Cerebellar cortex (tissue), 1 donor: Measurements from ENCODE around the gene ANKRD34C.
"Not testable (repeated sequence)": the region's sequence is repeated elsewhere in the genome, so short reads cannot be mapped to it uniquely, and the experiment has no call there.

Experiments
- DNase-seq: peaks from one replicate; pipeline ENCODE4 v3.0.0-alpha.2; 2015; ENCODE audit warnings: low spot score

ANKRD34C gene

GRCh38 chr15:79311901-79312553 lies 29.5 kb downstream of the ANKRD34C start:
- peak; percentile 22 for DNase-seq

GRCh38 chr15:79314186-79314585 lies 31.7 kb downstream of the ANKRD34C start:
- no peak for DNase-seq

- DNase-seq, result no peak
Observed at GRCh38 chr15:79314811-79315210, 32.3 kb downstream of the ANKRD34C start.

- peak; percentile 98 for DNase-seq
Observed at GRCh38 chr15:79315623-79316328, 33.3 kb downstream of the ANKRD34C start.

- DNase-seq, result no peak
Observed at GRCh38 chr15:79316864-79317263, 34.3 kb downstream of the ANKRD34C start.

- not testable (repeated sequence) for DNase-seq
Observed at GRCh38 chr15:79319973-79320372, 37.5 kb downstream of the ANKRD34C start.

GRCh38 chr15:79321876-79322275 lies 39.4 kb downstream of the ANKRD34C start:
- DNase-seq, result no peak

- no peak for DNase-seq
Observed at GRCh38 chr15:79322306-79322705, 39.8 kb downstream of the ANKRD34C start.

- DNase-seq, result no peak
Observed at GRCh38 chr15:79322945-79323344, 40.4 kb downstream of the ANKRD34C start.

GRCh38 chr15:79329171-79329611 lies 46.7 kb downstream of the ANKRD34C start:
- no peak for DNase-seq
